ENCODE measurements around the gene PITPNB.

PITPNB gene

GRCh38 chr22:27900153-27900552 is 18.9 kb downstream of the PITPNB start:
- peaks cover 21% of the 10 kb centered on the region; the same call in 1 of the 2 replicates for H4K20me1 ChIP-seq (ENCODE audit: insufficient read depth, low read length)
- H3K27me3 ChIP-seq (replicated peaks; ENCODE audit: insufficient read depth, low read length) = no peaks in the 10 kb centered on the region
- TF ChIP-seq EZH2phosphoT487 (IDR thresholded peaks at IDR 0.05; ENCODE audit: low read length) = no peak
- no peak for TF ChIP-seq CTCF (IDR thresholded peaks at IDR 0.05; ENCODE audit: low read length)
- TF ChIP-seq EZH2 (optimal IDR thresholded peaks at IDR 0.05; ENCODE audit: low read depth, low read length) = no peak
- H3K36me3 ChIP-seq (replicated peaks; ENCODE audit: insufficient read depth, low read length) = peaks cover 18% of the 10 kb centered on the region; the same call in 1 of the 2 replicates
- no peak overlapping the region for H3K4me2 ChIP-seq (ENCODE audit: low read depth, low read length)
- H2AFZ ChIP-seq (ENCODE audit: low read length) = no peak overlapping the region
- no peak for DNase-seq
- H3K27ac ChIP-seq (ENCODE audit: low read length) = no peak overlapping the region
- no peaks in the 10 kb centered on the region for H3F3A ChIP-seq (ENCODE audit: insufficient read depth, low read length)
- H3K4me3 ChIP-seq (ENCODE audit: low read length) = no peak overlapping the region
- no peak overlapping the region for H3K9ac ChIP-seq (ENCODE audit: low read length)
- no peaks in the 10 kb centered on the region for H3K9me2 ChIP-seq (replicated peaks; ENCODE audit: insufficient read depth, low read length)
- no peaks in the 10 kb centered on the region for H3K9me3 ChIP-seq (replicated peaks; ENCODE audit: insufficient read depth, low read length)
- H3K79me2 ChIP-seq (ENCODE audit: low read length) = peaks cover 89% of the 10 kb centered on the region
- peaks cover 10% of the 10 kb centered on the region for H3K4me1 ChIP-seq (ENCODE audit: low read length)

DNA sequence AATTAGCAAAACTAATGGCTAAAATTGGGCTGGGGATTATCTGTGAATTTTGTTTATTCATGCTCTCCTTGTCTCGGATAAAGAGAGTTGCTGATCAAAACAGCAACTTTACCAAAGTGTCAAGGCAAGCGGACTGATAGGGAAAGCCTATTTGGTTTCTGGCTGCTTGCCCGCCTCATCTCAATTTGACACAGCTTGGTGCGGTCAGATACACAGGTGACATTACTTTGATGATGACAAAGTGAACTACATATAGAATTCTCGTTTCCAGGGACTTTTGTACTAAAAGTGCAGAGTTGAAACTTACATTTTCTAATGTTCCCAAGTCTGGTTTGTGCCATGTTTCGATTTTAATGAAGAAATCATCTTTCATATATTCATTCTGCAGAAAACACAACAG is 22.8 kb downstream of the PITPNB start:
- Histone ChIP-seq H2AFZ (ENCODE audit: low read length) (no peak overlapping the region), H3K9ac (ENCODE audit: low read length) (no peak overlapping the region), H4K20me1 (ENCODE audit: insufficient read depth, low read length) (peaks cover 12% of the 10 kb centered on the region; the same call in 1 of the 2 replicates), H3K9me2 (replicated peaks; ENCODE audit: insufficient read depth, low read length) (no peaks in the 10 kb centered on the region), H3K27ac (ENCODE audit: low read length) (no peak overlapping the region), H3K4me1 (ENCODE audit: low read length) (no peaks in the 10 kb centered on the region), H3K4me3 (ENCODE audit: low read length) (no peak overlapping the region), H3K36me3 (replicated peaks; ENCODE audit: insufficient read depth, low read length) (peaks cover 15% of the 10 kb centered on the region; the same call in 1 of the 2 replicates), H3F3A (ENCODE audit: insufficient read depth, low read length) (no peaks in the 10 kb centered on the region), H3K79me2 (ENCODE audit: low read length) (peaks cover 74% of the 10 kb centered on the region), H3K4me2 (ENCODE audit: low read depth, low read length) (no peak overlapping the region), H3K9me3 (replicated peaks; ENCODE audit: insufficient read depth, low read length) (no peaks in the 10 kb centered on the region), H3K27me3 (replicated peaks; ENCODE audit: insufficient read depth, low read length) (no peaks in the 10 kb centered on the region)
- no peak for DNase-seq
- TF ChIP-seq EZH2phosphoT487 (IDR thresholded peaks at IDR 0.05; ENCODE audit: low read length) (no peak), CTCF (IDR thresholded peaks at IDR 0.05; ENCODE audit: low read length) (no peak), EZH2 (optimal IDR thresholded peaks at IDR 0.05; ENCODE audit: low read depth, low read length) (no peak)

GRCh38 chr22:27895600-27895999 is 23.5 kb downstream of the PITPNB start:
- H3K9me2 ChIP-seq (replicated peaks; ENCODE audit: insufficient read depth, low read length) = no peaks in the 10 kb centered on the region
- H3K79me2 ChIP-seq (ENCODE audit: low read length) = peaks cover 71% of the 10 kb centered on the region
- H3K36me3 ChIP-seq (replicated peaks; ENCODE audit: insufficient read depth, low read length) = peaks cover 15% of the 10 kb centered on the region; the same call in 1 of the 2 replicates
- TF ChIP-seq EZH2 (optimal IDR thresholded peaks at IDR 0.05; ENCODE audit: low read depth, low read length) = no peak
- H3K4me3 ChIP-seq (ENCODE audit: low read length) = no peak overlapping the region
- H3K27ac ChIP-seq (ENCODE audit: low read length) = no peak overlapping the region
- no peak overlapping the region for H3K9ac ChIP-seq (ENCODE audit: low read length)
- no peak overlapping the region for H2AFZ ChIP-seq (ENCODE audit: low read length)
- DNase-seq = no peak
- no peaks in the 10 kb centered on the region for H3F3A ChIP-seq (ENCODE audit: insufficient read depth, low read length)
- no peaks in the 10 kb centered on the region for H3K27me3 ChIP-seq (replicated peaks; ENCODE audit: insufficient read depth, low read length)
- H3K4me1 ChIP-seq (ENCODE audit: low read length) = no peaks in the 10 kb centered on the region
- peaks cover 12% of the 10 kb centered on the region; the same call in 1 of the 2 replicates for H4K20me1 ChIP-seq (ENCODE audit: insufficient read depth, low read length)
- H3K9me3 ChIP-seq (replicated peaks; ENCODE audit: insufficient read depth, low read length) = no peaks in the 10 kb centered on the region
- H3K4me2 ChIP-seq (ENCODE audit: low read depth, low read length) = no peak overlapping the region

DNA sequence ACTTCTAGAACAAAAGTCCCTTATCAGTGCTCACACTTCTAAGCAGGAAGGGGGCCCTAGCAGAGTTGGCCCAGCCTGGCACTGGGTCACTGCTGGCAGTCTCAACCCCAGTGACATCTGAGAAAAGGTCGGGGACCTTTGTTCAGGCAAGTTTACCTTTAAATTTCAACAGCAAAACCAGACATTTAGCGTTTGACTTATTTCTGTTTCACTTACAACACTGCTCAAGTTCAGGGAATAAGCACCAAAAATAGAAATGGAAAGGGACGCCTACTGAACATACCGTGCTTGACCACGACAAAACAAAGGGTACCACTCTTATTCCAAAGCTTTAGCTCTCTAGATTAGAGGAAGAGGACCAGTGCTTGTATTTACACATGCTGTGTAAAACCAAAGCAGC is 26.2 kb downstream of the PITPNB start:
- H3F3A ChIP-seq (ENCODE audit: insufficient read depth, low read length) = no peaks in the 10 kb centered on the region
- TF ChIP-seq EZH2 (optimal IDR thresholded peaks at IDR 0.05; ENCODE audit: low read depth, low read length) (no peak), EZH2phosphoT487 (IDR thresholded peaks at IDR 0.05; ENCODE audit: low read length) (no peak), CTCF (IDR thresholded peaks at IDR 0.05; ENCODE audit: low read length) (no peak)
- no peak overlapping the region for H2AFZ ChIP-seq (ENCODE audit: low read length)
- H3K4me3 ChIP-seq (ENCODE audit: low read length) = no peak overlapping the region
- no peak overlapping the region for H3K9ac ChIP-seq (ENCODE audit: low read length)
- no peak overlapping the region for H3K4me2 ChIP-seq (ENCODE audit: low read depth, low read length)
- peaks cover 7% of the 10 kb centered on the region; the same call in 1 of the 2 replicates for H4K20me1 ChIP-seq (ENCODE audit: insufficient read depth, low read length)
- no peak overlapping the region for H3K27ac ChIP-seq (ENCODE audit: low read length)
- DNase-seq = no peak
- no peaks in the 10 kb centered on the region for H3K9me2 ChIP-seq (replicated peaks; ENCODE audit: insufficient read depth, low read length)
- no peaks in the 10 kb centered on the region for H3K4me1 ChIP-seq (ENCODE audit: low read length)
- H3K27me3 ChIP-seq (replicated peaks; ENCODE audit: insufficient read depth, low read length) = no peaks in the 10 kb centered on the region
- H3K9me3 ChIP-seq (replicated peaks; ENCODE audit: insufficient read depth, low read length) = no peaks in the 10 kb centered on the region
- H3K36me3 ChIP-seq (replicated peaks; ENCODE audit: insufficient read depth, low read length) = peaks cover 14% of the 10 kb centered on the region
- H3K79me2 ChIP-seq (ENCODE audit: low read length) = peaks cover 54% of the 10 kb centered on the region

Data from MM.1S (cell line).